NB4 (cell line): ENCODE data around the gene NAGK.
"Not testable (repeated sequence)": the region's sequence is repeated elsewhere in the genome, so short reads cannot be mapped to it uniquely, and the experiment has no call there.

Experiments used
- TF ChIP-seq, protein P1 (sequence below): IDR thresholded peaks from one replicate; pipeline ENCODE4 v1.5.1; 2012; ENCODE audit warnings: low read depth, low read length
- TF ChIP-seq, protein P2 (sequence below): IDR thresholded peaks from 2 replicates; pipeline ENCODE4 v1.6.1; 2011; ENCODE audit warnings: low read depth, low read length

DNA sequence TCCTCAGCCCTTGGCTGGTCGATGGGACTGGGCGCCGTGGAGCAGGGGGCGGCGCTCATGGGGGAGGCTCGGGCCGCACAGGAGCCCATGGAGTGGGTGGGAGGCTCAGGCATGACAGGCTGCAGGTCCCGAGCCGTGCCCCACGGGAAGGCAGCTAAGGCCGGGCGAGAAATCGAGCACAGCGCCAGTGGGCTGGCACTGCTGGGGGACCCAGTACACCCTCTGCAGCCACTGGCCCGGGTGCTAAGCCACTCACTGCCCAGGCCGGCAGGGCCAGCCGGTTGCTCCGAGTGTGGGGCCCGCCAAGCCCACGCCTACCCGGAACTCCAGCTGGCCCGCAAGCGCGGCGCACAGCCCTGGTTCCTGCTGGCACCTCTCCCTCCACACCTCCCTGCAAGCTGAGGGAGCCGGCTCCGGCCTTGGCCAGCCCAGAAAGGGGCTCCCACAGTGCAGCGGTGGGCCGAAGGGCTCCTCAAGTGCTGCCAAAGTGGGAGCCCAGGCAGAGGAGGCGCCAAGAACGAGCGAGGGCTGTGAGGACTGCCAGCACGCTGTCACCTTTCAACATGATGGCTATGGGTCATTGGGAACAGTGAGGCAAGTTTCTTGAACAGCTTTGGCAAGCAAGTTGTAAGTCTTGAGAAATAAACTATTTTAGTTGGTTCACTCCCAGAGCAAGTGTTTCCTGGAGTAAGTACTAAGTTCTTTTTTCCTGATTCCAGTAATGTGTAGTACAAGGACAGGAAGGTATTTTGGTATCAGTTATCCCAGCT, 24.2 kb downstream of the NAGK start:
- TF ChIP-seq, protein P1, sequence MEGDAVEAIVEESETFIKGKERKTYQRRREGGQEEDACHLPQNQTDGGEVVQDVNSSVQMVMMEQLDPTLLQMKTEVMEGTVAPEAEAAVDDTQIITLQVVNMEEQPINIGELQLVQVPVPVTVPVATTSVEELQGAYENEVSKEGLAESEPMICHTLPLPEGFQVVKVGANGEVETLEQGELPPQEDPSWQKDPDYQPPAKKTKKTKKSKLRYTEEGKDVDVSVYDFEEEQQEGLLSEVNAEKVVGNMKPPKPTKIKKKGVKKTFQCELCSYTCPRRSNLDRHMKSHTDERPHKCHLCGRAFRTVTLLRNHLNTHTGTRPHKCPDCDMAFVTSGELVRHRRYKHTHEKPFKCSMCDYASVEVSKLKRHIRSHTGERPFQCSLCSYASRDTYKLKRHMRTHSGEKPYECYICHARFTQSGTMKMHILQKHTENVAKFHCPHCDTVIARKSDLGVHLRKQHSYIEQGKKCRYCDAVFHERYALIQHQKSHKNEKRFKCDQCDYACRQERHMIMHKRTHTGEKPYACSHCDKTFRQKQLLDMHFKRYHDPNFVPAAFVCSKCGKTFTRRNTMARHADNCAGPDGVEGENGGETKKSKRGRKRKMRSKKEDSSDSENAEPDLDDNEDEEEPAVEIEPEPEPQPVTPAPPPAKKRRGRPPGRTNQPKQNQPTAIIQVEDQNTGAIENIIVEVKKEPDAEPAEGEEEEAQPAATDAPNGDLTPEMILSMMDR = not testable (repeated sequence)
- TF ChIP-seq, protein P2, sequence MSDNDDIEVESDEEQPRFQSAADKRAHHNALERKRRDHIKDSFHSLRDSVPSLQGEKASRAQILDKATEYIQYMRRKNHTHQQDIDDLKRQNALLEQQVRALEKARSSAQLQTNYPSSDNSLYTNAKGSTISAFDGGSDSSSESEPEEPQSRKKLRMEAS = not testable (repeated sequence)
